ENCODE measurements around the gene PRR33. TPM values are rescaled to one million over a fixed set of nuclear protein-coding genes. Genes with fewer than 3 reads are reported as not detected.

PRR33 gene
- total and polyA plus RNA-seq, 12 donors = 0.09 to 6.5 (median 3.5) TPM

- peak; percentile 5 to 32 (median 18) for ATAC-seq
- Histone ChIP-seq H3K4me1 (peaks cover 0 to 64% (median 21%) of the 10 kb centered on the region in 9 donors), H3K36me3 (peaks cover 0 to 4% (median 0%) of the 10 kb centered on the region in 9 donors), H3K9me3 (no peaks in the 10 kb centered on the region), H3K27me3 (peaks cover 0 to 12% (median 5%) of the 10 kb centered on the region in 7 donors), H3K27ac (peak overlapping the region; percentile 22 to 90 (median 74)), H3K4me3 (peak overlapping the region; percentile 2 to 59 (median 53))
- intact Hi-C loops (cut with DNase I) = no loop called here
- peak in 1 of 2 donors; percentile 34 for DNase-seq
- no peak for TF ChIP-seq CTCF (IDR thresholded peaks at IDR 0.05)
- 35 to 37% methylated on average over 50 of the region's 50 CpGs for WGBS, 2 donors
These were observed 20.8 kb downstream of the PRR33 start for GRCh38 chr11:1870721-1871466.

GRCh38 chr11:1870326-1870696 lies 21.4 kb downstream of the PRR33 start:
- H3K27me3 ChIP-seq = peaks cover 0 to 12% (median 5%) of the 10 kb centered on the region in 7 donors
- DNase-seq (peak in 1 of 2 donors; percentile 15), ATAC-seq (peak in 1 of 8 donors; percentile 0)
- 60 to 77% methylated on average over 12 of the region's 12 CpGs for WGBS, 2 donors
- H3K36me3 ChIP-seq = peaks cover 0 to 4% (median 0%) of the 10 kb centered on the region in 9 donors
- H3K4me3 ChIP-seq = peak overlapping the region; percentile 2 to 59 (median 53)
- no peaks in the 10 kb centered on the region for H3K9me3 ChIP-seq
- peak overlapping the region; percentile 22 to 90 (median 74) for H3K27ac ChIP-seq
- TF ChIP-seq CTCF (IDR thresholded peaks at IDR 0.05) = no peak
- H3K4me1 ChIP-seq = peaks cover 0 to 58% (median 16%) of the 10 kb centered on the region in 9 donors
- intact Hi-C loops (cut with DNase I) = no loop called here

- TF ChIP-seq CTCF (IDR thresholded peaks at IDR 0.05) = peak in 7 of 9 donors; percentile 13 to 28 (median 18)
- H3K4me1 ChIP-seq = peaks cover under 1 to 58% (median 16%) of the 10 kb centered on the region in 9 donors
- peak overlapping the region in 9 of 10 donors; percentile 35 to 90 (median 78) for H3K27ac ChIP-seq
- ATAC-seq (peak in 5 of 8 donors; percentile 5 to 20 (median 8)), DNase-seq (peak in 1 of 2 donors; percentile 31)
- H3K36me3 ChIP-seq = peaks cover 0 to 4% (median 0%) of the 10 kb centered on the region in 9 donors
- intact Hi-C loops (cut with DNase I) = no loop called here
- peaks cover 0 to 12% (median 5%) of the 10 kb centered on the region in 7 donors for H3K27me3 ChIP-seq
- H3K4me3 ChIP-seq = peak overlapping the region in 9 of 10 donors; percentile 29 to 59 (median 55)
- no peaks in the 10 kb centered on the region for H3K9me3 ChIP-seq
- WGBS, 2 donors = 55 to 63% methylated on average over 34 of the region's 34 CpGs
These were observed 22.0 kb downstream of the PRR33 start for GRCh38 chr11:1869427-1870325.

Measured in heart right ventricle (tissue), 16 donors.